Measurements from ENCODE around the gene SLC19A2. TPM values are rescaled to one million over a fixed set of nuclear protein-coding genes. Genes with fewer than 3 reads are reported as not detected.

Gene SLC19A2
- total RNA-seq, 1 experiment from 2014 or later = 12.8 TPM

DNA sequence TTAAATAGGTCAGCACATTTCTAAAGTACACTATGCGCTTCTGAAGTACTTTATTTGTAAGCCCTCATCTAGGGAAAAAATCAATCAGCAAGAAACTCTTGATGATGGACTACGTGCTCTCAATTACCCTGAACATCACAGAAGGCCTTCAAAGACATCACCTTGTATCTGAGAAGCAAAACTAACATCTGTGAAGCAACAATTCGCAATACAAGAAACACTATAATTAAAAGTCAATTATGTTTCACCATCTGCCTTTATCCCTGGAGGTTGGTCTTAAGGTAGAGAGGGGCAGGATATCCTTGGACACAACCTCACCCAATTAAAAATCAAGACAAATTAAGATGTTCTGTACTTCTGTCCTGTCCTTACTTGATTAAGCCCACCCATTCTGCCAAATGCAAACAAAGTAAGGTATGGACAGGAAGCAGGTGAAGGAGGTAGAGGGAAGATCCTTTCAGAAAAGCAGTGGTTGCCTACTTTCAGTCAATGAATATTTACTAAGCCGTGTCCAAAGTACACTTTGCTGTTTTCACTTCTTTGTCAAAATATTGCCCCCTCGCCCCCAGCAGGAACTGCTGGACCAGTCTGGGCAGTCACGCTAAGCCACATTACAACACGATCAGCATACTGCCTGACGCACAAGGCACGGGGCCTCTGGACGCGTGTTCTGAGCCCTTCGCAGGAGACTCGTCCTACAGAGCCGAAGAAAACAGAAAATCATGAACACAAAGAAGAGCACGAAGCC lies 887 bp downstream of the SLC19A2 start:
- no peak overlapping the region for H2BK12ac ChIP-seq (ENCODE audit: insufficient read length, low read depth, low read length)
- peak overlapping the region; percentile 93 to 98 (median 95) for H3K27ac Mint-ChIP-seq
- H3K36me3 Mint-ChIP-seq (ENCODE audit: insufficient read depth in 1 of 3, low read depth in 3 of 3) = no peaks in the 10 kb centered on the region; a peak in 1 of 7 replicates
- peak overlapping the region; percentile 10 for H3K23ac ChIP-seq (ENCODE audit: insufficient read length, low read depth, low read length)
- peak overlapping the region; percentile 3 for H4K5ac ChIP-seq (ENCODE audit: insufficient read length, low read depth, low read length)
- peak overlapping the region; percentile 9 for H3K56ac ChIP-seq (ENCODE audit: insufficient read length, low read depth, low read length)
- H2AFZ ChIP-seq (ENCODE audit: low read length) = no peak overlapping the region
- peaks cover 4% of the 10 kb centered on the region for H3K79me1 ChIP-seq (ENCODE audit: insufficient read depth, low read depth, low read length, poor library complexity, severe bottlenecking)
- H2BK120ac ChIP-seq (ENCODE audit: low read depth, low read length, poor library complexity, severe bottlenecking) = no peak overlapping the region
- H3K4me3 Mint-ChIP-seq = peak overlapping the region; percentile 85 to 97
- H3K27me3 Mint-ChIP-seq (ENCODE audit: low read depth) = no peaks in the 10 kb centered on the region
- no peaks in the 10 kb centered on the region; a peak in 1 of 5 replicates for H3K9me3 Mint-ChIP-seq
- H3K27me3 ChIP-seq (ENCODE audit: insufficient read depth, low read length) = no peaks in the 10 kb centered on the region
- H3K4me2 ChIP-seq (ENCODE audit: insufficient read depth, insufficient read length, low read length) = peak overlapping the region; percentile 95
- WGBS (ENCODE audit: extremely low coverage, insufficient read length, low lambda C conversion rate) = no CpG with 5 or more reads among the region's 15 CpGs
- peak overlapping the region; percentile 96; the same call in 1 of the 2 replicates for H3K14ac ChIP-seq (ENCODE audit: insufficient read depth, low read length)
- peaks cover 68 to 69% of the 10 kb centered on the region in 2 experiments for H3K4me1 Mint-ChIP-seq
- H3K79me2 ChIP-seq (ENCODE audit: insufficient read depth, low read length) = peaks cover 24% of the 10 kb centered on the region; the same call in 1 of the 2 replicates
- no peak overlapping the region for H4K8ac ChIP-seq (replicated peaks; ENCODE audit: insufficient read length, low read depth, low read length)
- no peaks in the 10 kb centered on the region for H4K20me1 ChIP-seq (ENCODE audit: control insufficient read depth, insufficient read depth, insufficient read length)
- no peak overlapping the region for H2BK20ac ChIP-seq (ENCODE audit: low read depth, low read length, poor library complexity, severe bottlenecking)
- H3K4me1 ChIP-seq (ENCODE audit: insufficient read depth, low read length) = peaks cover 13% of the 10 kb centered on the region
- H3T11ph ChIP-seq (ENCODE audit: low read length) = no peak overlapping the region
- H3K18ac ChIP-seq (ENCODE audit: insufficient read length, low read depth, low read length) = peak overlapping the region; percentile 91
- peak overlapping the region; percentile 3 for H3K27ac ChIP-seq (ENCODE audit: insufficient read length, low read depth, low read length)
- no peak overlapping the region for H2BK5ac ChIP-seq (ENCODE audit: insufficient read length, low read length)
- H3K9ac ChIP-seq (ENCODE audit: extremely low read depth, insufficient read length, low read length) = peak overlapping the region; percentile 91
- TF ChIP-seq, protein P1, sequence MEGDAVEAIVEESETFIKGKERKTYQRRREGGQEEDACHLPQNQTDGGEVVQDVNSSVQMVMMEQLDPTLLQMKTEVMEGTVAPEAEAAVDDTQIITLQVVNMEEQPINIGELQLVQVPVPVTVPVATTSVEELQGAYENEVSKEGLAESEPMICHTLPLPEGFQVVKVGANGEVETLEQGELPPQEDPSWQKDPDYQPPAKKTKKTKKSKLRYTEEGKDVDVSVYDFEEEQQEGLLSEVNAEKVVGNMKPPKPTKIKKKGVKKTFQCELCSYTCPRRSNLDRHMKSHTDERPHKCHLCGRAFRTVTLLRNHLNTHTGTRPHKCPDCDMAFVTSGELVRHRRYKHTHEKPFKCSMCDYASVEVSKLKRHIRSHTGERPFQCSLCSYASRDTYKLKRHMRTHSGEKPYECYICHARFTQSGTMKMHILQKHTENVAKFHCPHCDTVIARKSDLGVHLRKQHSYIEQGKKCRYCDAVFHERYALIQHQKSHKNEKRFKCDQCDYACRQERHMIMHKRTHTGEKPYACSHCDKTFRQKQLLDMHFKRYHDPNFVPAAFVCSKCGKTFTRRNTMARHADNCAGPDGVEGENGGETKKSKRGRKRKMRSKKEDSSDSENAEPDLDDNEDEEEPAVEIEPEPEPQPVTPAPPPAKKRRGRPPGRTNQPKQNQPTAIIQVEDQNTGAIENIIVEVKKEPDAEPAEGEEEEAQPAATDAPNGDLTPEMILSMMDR (conservative IDR thresholded peaks at IDR 0.05) = no peak
- H2AK5ac ChIP-seq (ENCODE audit: insufficient read length, low read length) = no peak overlapping the region
- no peak overlapping the region for H2BK15ac ChIP-seq (ENCODE audit: low read depth, low read length)
- no peak for DNase-seq
- peaks cover 15% of the 10 kb centered on the region for H3K23me2 ChIP-seq (ENCODE audit: insufficient read length, low read depth, low read length, poor library complexity, severe bottlenecking)
- no peak overlapping the region for H4K91ac ChIP-seq (ENCODE audit: insufficient read length, low read depth, low read length)
- H3K9me3 ChIP-seq (ENCODE audit: control insufficient read depth, low read depth, low read length) = no peaks in the 10 kb centered on the region
- no peak overlapping the region for H3K4ac ChIP-seq (ENCODE audit: low read depth, low read length)

Measured in H9 (cell line).